ENCODE results near the gene SENP2.
"Not testable (repeated sequence)": the region's sequence is repeated elsewhere in the genome, so short reads cannot be mapped to it uniquely, and the experiment has no call there.

SENP2 gene

DNA sequence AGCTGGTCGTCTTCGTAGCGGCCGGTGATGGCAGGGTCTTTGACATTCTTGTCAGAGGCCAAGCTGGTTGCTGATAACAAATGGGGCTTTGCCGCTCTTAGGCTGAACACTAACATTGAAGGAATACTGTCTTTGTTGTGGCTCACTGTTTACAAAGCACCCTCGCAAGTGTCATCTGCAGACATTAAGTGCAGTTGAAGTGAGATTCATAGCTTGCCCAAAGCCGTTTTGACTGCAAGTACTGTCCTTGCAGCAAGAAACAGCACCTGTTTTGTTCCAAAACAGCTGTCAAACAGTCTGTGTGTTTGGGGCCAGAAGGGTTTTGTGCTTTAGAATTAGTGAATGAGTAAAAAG lies 568 bp downstream of the SENP2 start:
- ATAC-seq (no peak), DNase-seq (no peak)

- ATAC-seq (no peak), DNase-seq (no peak)
These were observed 8.0 kb downstream of the SENP2 start for GRCh38 chr3:185594073-185594472.

DNA sequence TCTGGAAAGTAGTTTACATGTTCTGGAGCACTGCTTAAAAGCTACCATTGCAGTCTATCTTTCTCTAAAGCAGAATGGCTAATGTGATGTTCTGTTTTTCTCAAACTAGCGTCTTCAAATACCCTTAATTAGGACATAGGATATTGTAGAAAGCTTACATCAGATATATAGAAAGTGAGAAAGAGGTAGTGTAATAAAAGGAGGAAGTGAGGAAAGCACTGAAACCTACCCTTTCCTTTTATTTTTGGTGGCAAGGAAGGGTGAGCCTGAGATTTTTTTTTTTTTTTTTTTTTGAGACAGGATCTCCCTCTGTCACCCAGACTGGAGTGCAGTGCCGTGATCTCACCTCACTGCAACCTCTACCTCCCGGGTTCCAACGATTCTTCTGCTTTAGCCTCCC lies 9.4 kb downstream of the SENP2 start:
- ATAC-seq = no peak

GRCh38 chr3:185605566-185605965 lies 19.5 kb downstream of the SENP2 start:
- no peak for DNase-seq

More for the DNA sequence above, 9.4 kb downstream of the SENP2 start:
- no peak for DNase-seq

GRCh38 chr3:185606196-185606595 lies 20.1 kb downstream of the SENP2 start:
- DNase-seq (no peak), ATAC-seq (no peak)

More at GRCh38 chr3:185605566-185605965, 19.5 kb downstream of the SENP2 start:
- no peak for ATAC-seq

DNA sequence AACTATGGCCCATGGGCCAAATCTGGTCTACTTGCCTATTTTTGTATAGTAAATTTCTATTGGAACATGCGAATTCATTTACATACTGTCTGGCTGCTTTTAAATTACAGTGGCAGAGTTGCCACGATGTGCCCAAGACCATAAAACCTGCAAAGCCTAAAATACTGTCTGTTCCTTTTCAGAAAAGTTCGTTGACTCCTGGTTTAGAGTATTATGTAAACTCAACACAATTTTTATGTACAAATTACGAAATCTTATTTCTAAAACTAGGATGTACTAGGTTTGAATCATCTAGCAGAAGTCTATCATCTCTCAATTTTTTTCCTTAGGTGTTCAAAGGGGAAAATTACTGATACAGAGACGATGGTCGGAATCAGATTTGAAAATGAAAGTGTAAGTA lies 26.9 kb downstream of the SENP2 start:
- DNase-seq (no peak), ATAC-seq (no peak)

DNA sequence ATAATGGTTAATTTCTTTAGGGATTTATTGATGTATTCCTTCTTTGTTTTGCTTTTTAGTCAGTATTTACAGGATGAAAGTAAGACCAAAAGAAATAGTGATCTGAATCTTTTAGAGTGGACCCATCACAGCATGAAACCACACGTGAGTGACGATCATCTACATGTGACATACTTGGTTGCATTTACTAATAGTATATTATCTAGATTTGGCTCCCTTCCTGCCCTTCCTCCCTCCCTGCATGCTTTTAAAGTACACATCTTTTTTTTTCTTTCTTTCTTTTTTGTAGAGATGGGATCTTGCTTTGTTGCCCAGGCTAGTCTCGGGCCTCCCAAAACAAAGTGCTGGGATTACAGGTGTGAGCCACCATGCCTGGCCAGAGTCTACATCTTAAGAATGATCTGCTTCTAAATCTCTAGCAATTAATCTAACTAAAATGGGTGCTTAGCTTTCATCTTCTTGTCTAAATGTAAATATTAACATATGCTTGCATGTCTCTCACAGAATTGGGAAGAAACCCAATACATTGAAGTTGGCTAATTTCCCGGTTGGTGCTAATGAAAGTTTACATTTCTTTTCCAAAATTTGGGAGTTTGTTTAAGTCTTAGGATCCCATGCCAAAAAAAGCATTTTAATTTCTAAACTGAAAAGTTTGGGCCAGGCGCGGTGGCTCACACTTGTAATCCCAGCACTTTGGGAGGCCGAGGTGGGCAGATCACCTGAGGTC lies 38.0 kb downstream of the SENP2 start:
- no peak for DNase-seq
- ATAC-seq = no peak

- no peak for DNase-seq
These were observed 39.7 kb downstream of the SENP2 start for GRCh38 chr3:185625784-185626183.

DNA sequence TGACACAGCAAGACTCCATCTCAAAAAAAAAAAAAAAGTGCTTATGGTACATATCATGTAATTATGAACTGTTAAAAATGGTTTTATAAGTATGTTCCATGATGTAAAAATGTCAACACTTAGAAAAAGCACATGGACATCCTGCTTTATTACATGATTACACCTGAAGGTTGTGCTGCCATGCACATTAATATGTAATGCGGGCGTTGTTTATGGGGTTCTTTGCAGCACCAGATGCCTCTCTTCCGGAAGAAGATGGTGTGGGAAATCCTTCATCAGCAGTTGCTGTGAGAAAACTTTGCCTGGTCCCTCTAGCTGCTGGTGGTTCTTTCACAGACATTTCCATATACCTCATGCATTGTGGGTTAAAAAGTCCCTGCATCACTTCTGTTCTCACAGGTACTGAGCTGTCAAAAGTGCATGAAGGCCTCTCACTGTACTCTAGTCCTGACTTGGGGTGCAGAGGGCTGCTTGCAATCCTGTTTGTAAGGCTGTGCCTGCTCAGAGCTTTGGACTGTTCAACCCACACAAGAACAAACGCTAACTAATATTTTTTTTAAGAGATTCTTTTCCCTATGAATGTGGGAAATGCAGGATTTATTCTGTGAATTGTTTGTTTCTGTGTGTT lies 43.6 kb downstream of the SENP2 start:
- DNase-seq (no peak), ATAC-seq (no peak)

More at GRCh38 chr3:185625784-185626183, 39.7 kb downstream of the SENP2 start:
- ATAC-seq = no peak

DNA sequence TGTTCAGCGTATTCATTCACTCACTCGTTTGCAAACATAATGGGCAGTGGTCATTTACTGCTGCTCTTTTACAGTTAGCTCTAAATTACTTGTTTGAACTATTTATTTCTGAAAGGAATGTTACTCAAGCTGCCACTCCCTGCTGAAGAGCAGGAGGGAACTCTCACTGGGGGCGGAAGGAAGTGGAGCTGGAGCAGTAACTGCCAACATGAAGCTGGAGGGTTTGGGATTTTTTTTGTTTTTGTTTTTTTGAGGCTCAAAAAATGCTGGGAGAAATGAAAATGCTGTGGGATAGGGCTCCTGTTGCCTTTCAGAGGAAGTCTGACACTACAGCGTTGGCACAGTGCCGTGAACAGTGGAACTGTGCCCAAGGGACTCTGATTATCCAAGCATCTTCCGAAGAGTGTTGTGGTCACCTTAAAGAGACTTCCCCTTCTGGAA lies 44.1 kb downstream of the SENP2 start:
- DNase-seq (no peak), ATAC-seq (no peak)

GRCh38 chr3:185631108-185631507 lies 45.0 kb downstream of the SENP2 start:
- ATAC-seq (no peak), DNase-seq (no peak)

GRCh38 chr3:185631508-185632206 lies 45.6 kb downstream of the SENP2 start:
- DNase-seq = no peak

DNA sequence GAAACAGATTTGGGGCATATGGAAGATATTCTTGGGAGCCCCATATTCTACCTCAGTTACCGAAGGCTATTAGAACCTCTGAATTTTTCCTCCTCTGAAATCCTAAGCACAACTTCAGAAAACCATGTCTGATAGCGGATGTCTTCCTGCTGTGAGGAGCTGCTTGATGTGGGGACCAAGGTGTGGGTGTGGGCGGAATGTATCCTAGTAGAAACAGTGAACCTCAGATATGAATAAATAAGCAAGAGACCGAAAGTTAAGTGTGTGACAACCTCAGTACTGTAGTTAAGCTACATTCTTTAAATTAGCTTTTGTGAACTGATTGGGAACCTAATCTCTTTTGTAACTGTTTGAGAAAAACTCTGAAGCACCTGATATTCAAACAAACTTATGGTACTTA lies 46.9 kb downstream of the SENP2 start:
- DNase-seq (no peak), ATAC-seq (no peak)

More at GRCh38 chr3:185631508-185632206, 45.6 kb downstream of the SENP2 start:
- ATAC-seq = no peak

DNA sequence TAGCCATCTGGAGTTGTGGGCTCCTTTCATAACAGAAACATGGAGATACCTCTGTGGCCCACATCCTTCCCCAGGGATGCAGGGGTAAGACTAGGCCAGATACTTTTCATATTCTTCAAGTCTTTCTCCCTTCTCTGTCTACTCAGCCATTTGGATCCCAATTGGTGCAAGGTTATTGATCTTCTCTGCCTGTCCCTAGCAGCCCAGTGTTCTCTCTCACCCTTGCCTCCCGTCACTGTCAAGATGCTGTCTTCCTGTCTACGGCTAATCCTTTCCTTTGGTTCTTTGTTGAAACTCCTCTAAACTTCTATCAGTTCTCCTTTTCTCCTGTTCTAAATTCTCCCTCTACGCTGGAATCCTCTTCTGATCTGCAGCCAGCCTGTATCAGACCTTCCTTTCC lies 51.3 kb downstream of the SENP2 start:
- ATAC-seq (no peak), DNase-seq (no peak)

GRCh38 chr3:185638651-185639050 lies 52.6 kb downstream of the SENP2 start:
- not testable (repeated sequence) for DNase-seq, ATAC-seq

DNA sequence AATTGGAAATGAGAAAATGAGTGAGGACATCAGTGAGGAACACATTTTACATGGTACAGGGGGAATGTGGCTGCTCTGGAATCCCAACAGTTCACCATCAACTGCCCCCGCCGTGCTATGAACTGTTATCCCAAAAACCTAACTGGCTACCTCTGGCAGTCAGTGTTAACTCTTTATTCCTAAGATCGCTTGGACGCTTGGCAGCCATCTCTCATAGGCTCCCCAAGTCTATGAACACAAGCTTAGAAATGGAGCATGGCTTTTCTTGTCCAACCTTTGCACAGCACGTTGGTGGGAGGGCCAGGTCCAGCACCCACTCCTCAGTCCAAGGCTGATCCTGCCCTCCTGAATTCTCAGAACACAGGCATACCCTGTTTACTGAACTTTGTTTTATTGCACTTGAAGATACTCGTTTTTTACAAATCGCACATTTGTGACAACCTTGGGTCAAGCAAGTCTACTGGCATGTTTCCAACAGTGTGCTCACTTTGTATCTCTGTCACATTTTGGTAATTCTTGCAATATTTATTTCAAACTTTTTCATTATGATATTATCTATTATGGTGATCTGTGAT lies 53.6 kb downstream of the SENP2 start:
- no peak for DNase-seq
- no peak for ATAC-seq

DNA sequence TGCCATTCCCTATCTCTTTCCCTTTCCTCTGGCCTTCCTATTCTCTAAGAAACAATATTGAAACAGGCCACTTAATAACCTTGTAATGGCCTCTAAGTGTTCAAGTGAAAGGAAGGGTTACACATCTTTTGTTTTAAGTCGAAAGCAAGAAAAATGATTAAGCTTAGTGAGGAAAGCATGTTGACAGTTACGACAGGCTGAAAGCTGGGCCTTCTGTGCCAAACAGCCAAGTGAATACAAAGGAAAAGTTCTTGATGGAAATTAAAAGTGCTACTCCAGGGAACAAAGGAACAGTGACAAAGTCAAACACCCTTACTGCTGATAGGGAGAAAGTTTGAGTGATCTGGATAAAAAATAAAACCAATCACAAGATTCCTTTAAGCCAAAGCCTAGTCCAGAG lies 54.2 kb downstream of the SENP2 start:
- DNase-seq (no peak), ATAC-seq (no peak)

GRCh38 chr3:185645191-185645590 lies 59.1 kb downstream of the SENP2 start:
- ATAC-seq, DNase-seq: not testable (repeated sequence)

GRCh38 chr3:185645596-185646381 lies 59.7 kb downstream of the SENP2 start:
- ATAC-seq (no peak), DNase-seq (no peak)

DNA sequence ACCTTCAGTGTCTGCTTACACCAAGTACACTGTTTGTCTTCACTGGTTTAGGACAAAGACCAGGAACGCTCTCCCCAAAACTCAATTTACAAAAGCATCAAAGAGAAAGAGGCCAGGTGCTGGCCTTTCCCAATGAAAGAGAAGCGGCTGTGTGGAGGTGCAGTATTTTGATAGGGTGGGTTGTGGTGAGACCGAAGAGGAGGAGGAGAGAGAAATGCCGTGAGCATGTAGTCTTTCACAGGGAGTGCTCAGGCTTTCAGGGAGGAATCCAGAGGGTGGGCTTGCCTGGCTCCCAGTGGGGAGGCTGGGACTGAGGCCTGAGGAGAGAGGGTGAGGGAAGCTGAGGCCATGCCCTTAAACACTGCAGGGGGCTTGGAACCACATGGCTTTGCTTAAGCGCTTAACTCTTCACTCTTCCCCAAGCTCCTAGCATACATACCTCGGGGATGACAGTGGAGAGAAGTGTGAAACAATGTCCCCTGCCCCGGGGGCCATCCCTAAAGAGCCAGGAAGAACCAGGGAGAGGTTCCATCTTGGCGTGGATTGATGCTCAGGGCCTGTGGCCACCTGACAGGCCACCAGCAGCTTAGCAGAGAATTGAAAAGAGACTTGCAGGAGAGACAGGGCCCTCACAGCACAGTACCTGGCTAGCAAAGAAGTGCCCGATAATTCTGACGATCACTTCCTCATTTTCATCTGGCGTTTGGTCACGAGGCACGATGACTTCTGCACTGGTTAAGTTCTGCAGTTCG lies 60.5 kb downstream of the SENP2 start:
- DNase-seq (no peak), ATAC-seq (no peak)

- ATAC-seq = no peak
- DNase-seq = no peak
These were observed 61.2 kb downstream of the SENP2 start for GRCh38 chr3:185647134-185647879.
